ENCODE data around the gene SOX30.
A peak's percentile ranks its signal among the peaks of the same experiment; 100 is the strongest.

SOX30 gene

GRCh38 chr5:157669701-157670097 is 17.5 kb upstream of the SOX30 start:
- 0 out of 22 replicates have a peak overlapping the region, but pooled peaks of 1 of the 11 experiments have one; percentile 81 for H3K27ac ChIP-seq
- TF ChIP-seq Cebpa-rat (IDR thresholded peaks at IDR 0.05) = no peak
- peaks cover 0 to 24% (median 8%) of the 10 kb centered on the region in 10 experiments; a peak in 11 of 20 replicates for H3K4me1 ChIP-seq
- no peaks in the 10 kb centered on the region for H4K20me1 ChIP-seq
- H3K4me2 ChIP-seq = peak overlapping the region in 2 of 11 experiments; percentile 74 to 77; a peak in 2 of 22 replicates
- H3K4me3 ChIP-seq = no peak overlapping the region
- H3K36me3 ChIP-seq = peaks cover 0 to 6% (median 0%) of the 10 kb centered on the region in 11 experiments; a peak in 2 of 22 replicates
- H3K9ac ChIP-seq = no peak overlapping the region
- H3K9me3 ChIP-seq (replicated peaks in 1 of 11) = peaks cover 12 to 33% (median 27%) of the 10 kb centered on the region in 11 experiments
- peaks cover 0 to 24% (median 19%) of the 10 kb centered on the region in 11 experiments; a peak in 18 of 22 replicates for H3K27me3 ChIP-seq

DNA sequence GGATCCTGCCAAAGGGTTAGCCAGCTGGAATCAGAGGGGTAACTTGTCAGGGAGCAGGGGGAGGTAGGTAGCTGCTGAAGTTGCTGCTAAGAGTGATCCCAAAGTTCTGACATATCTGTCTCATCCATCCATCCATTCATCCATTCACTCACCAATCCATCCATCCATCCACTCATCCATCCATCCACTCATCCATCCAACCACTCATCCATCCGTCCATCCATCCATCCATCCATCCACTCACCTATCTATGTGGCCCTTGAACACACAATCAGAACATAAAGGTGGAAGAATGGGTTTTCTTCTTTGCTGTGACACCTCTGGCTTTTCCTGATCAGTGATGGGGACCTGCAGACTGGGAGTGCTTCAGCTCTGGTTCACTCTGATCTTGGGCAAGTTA is 16.1 kb upstream of the SOX30 start:
- Histone ChIP-seq H3K4me2 (no peak overlapping the region), H3K4me3 (no peak overlapping the region), H3K4me1 (peaks cover 0 to 24% (median 8%) of the 10 kb centered on the region in 10 experiments; a peak in 11 of 20 replicates), H3K9ac (no peak overlapping the region), H3K36me3 (peaks cover 0 to 6% (median 0%) of the 10 kb centered on the region in 11 experiments; a peak in 2 of 22 replicates), H3K27ac (no peak overlapping the region), H3K9me3 (replicated peaks in 1 of 11) (peaks cover 12 to 37% (median 31%) of the 10 kb centered on the region in 11 experiments), H4K20me1 (no peaks in the 10 kb centered on the region), H3K27me3 (peaks cover 0 to 24% (median 19%) of the 10 kb centered on the region in 11 experiments; a peak in 18 of 22 replicates)
- TF ChIP-seq Cebpa-rat (IDR thresholded peaks at IDR 0.05) = no peak

DNA sequence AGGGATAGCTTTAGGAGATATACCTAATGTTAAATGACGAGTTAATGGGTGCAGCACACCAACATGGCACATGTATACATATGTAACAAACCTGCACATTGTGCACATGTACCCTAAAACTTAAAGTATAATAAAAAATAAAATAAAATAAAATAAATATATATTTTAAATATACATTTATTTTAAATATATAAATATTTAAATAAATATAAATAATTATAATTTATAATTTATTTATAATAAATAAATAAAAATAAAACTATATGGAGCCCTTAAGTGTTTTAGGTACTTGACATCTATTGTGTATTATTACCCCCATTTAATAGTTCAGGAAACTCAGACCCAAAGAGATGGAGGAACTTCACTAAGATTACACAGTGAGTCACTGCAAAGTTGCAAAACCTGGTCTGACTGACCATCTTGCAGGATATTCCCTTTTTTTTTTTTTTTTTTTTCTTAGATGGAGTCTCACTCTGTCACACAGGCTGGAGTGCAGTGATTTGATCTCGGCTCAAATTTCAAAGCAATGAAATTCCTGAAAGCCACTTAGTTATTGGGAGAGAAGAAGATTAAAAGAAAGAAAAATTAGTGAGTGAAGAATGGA is 13.3 kb upstream of the SOX30 start:
- no peak overlapping the region for H3K4me3 ChIP-seq
- no peak overlapping the region for H3K9ac ChIP-seq
- H3K27ac ChIP-seq = no peak overlapping the region
- no peaks in the 10 kb centered on the region for H4K20me1 ChIP-seq
- peaks cover 0 to 10% (median 6%) of the 10 kb centered on the region in 11 experiments; a peak in 13 of 22 replicates for H3K27me3 ChIP-seq
- H3K4me1 ChIP-seq = peaks cover 0 to 16% (median 5%) of the 10 kb centered on the region in 10 experiments; a peak in 12 of 20 replicates
- TF ChIP-seq Cebpa-rat (IDR thresholded peaks at IDR 0.05) = peak in 1 of 11 experiments; percentile 14; a peak in 1 of 22 replicates
- H3K9me3 ChIP-seq (replicated peaks in 1 of 11) = peaks cover 9 to 36% (median 24%) of the 10 kb centered on the region in 11 experiments; a peak in 21 of 22 replicates
- peak overlapping the region in 4 of 11 experiments; percentile 8 to 32 (median 18); a peak in 6 of 22 replicates for H3K4me2 ChIP-seq
- no peaks in the 10 kb centered on the region for H3K36me3 ChIP-seq

DNA sequence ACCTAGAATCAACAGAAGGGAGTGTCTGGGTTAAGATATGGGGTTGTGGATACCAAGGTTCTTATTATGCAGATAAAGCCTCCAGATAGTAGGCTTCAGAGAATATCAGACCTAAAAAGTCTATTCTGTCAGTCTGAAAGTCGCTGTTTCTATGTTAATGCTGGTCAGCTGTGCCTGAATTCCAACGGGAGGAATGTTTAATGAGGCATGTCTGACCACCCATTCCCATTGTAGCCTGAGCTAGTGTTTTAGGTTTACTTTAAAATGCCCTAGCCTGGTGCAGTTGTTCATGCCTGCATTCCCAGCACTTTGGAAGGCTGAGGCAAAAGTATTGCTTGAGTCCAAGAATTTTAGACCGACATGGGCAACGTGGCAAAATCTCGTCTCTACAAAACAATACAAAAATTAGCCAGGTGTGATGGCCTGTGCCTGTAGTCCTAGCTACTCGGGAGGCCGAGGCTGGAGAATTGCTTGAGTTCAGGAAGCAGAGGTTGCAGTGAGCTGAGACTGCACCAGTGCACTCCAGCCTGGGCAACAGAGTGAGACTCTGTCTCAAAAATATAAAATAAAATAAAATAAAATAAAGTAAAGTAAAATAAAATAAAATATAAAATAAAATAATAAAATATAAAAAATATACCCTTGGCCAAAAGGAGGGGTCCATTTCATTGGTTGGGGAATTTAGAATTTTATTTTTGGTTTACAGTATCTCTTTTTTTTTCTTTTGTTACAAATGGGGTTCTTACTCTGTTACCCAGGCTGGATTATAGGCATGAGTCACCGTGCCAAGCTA is 7.8 kb upstream of the SOX30 start:
- no peaks in the 10 kb centered on the region for H3K36me3 ChIP-seq
- no peaks in the 10 kb centered on the region for H3K27me3 ChIP-seq
- no peak overlapping the region for H3K9ac ChIP-seq
- no peak for TF ChIP-seq Cebpa-rat (IDR thresholded peaks at IDR 0.05)
- no peak overlapping the region for H3K27ac ChIP-seq
- H4K20me1 ChIP-seq = no peaks in the 10 kb centered on the region
- peaks cover 64 to 82% (median 76%) of the 10 kb centered on the region in 11 experiments for H3K9me3 ChIP-seq (replicated peaks in 1 of 11)
- H3K4me2 ChIP-seq = no peak overlapping the region
- H3K4me1 ChIP-seq = peaks cover 0 to 7% (median 0%) of the 10 kb centered on the region in 10 experiments; a peak in 5 of 20 replicates
- H3K4me3 ChIP-seq = no peak overlapping the region

DNA sequence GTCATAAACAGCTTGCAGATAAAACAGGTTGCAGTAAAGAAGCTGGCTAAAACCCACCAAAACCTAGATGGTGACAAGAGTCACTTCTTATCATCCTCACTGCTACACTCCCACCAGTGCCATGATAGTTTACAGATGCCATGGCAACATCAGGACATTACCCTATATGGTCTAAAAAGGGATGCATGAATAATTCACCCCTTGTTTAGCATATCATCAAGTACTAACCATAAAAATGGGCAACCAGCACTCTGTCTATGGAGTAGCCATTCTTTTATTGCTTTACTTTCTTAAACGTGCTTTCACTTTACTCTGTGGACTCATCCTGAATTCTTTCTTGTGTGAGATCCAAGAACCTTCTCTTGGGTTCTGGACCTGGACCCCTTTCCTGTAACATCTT is 6.7 kb upstream of the SOX30 start:
- Histone ChIP-seq H3K27me3 (no peaks in the 10 kb centered on the region), H3K4me2 (no peak overlapping the region), H3K27ac (no peak overlapping the region), H3K36me3 (no peaks in the 10 kb centered on the region), H3K9ac (no peak overlapping the region), H3K4me3 (no peak overlapping the region), H4K20me1 (no peaks in the 10 kb centered on the region), H3K9me3 (replicated peaks in 1 of 11) (peaks cover 76 to 90% (median 84%) of the 10 kb centered on the region in 11 experiments), H3K4me1 (peaks cover 0 to 7% (median 0%) of the 10 kb centered on the region in 10 experiments; a peak in 5 of 20 replicates)
- no peak for TF ChIP-seq Cebpa-rat (IDR thresholded peaks at IDR 0.05)

DNA sequence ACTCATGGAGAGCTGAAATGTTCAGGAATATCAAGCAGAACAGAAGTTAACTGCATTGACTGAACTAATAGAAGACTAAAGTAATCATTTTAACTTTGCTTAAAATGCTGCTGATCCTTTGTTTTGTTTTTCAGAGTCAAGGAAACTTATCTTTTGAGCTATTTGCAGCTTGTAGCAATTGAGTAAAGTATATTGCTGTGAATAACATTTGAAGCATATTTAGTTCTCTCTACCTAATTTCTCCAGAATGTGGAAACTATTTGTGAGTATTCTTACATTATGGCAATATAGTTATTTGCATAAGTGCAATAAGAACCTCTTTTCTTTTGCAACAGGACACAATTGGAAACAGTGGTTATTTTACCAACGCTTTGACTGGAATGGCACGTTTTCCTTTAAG is 5.3 kb upstream of the SOX30 start:
- Histone ChIP-seq H3K4me2 (no peak overlapping the region), H4K20me1 (no peaks in the 10 kb centered on the region), H3K27ac (no peak overlapping the region), H3K27me3 (no peaks in the 10 kb centered on the region), H3K4me1 (peaks cover 0 to 4% (median 0%) of the 10 kb centered on the region in 10 experiments; a peak in 4 of 20 replicates), H3K9ac (no peak overlapping the region), H3K4me3 (no peak overlapping the region), H3K36me3 (peaks cover 0 to 8% (median 0%) of the 10 kb centered on the region in 11 experiments; a peak in 2 of 22 replicates), H3K9me3 (replicated peaks in 1 of 11) (peaks cover 90 to 100% (median 96%) of the 10 kb centered on the region in 11 experiments)
- no peak for TF ChIP-seq Cebpa-rat (IDR thresholded peaks at IDR 0.05)

GRCh38 chr5:157651623-157652376 is 438 bp downstream of the SOX30 start:
- Histone ChIP-seq H4K20me1 (no peaks in the 10 kb centered on the region), H3K4me3 (peak overlapping the region in 1 of 10 experiments; percentile 35; a peak in 1 of 20 replicates), H3K9me3 (replicated peaks in 1 of 11) (peaks cover 60 to 64% (median 61%) of the 10 kb centered on the region in 11 experiments), H3K27ac (no peak overlapping the region), H3K9ac (no peak overlapping the region), H3K36me3 (peaks cover 0 to 9% (median 3%) of the 10 kb centered on the region in 11 experiments; a peak in 4 of 22 replicates), H3K27me3 (no peaks in the 10 kb centered on the region), H3K4me2 (no peak overlapping the region), H3K4me1 (peaks cover 0 to 6% (median 0%) of the 10 kb centered on the region in 10 experiments; a peak in 4 of 20 replicates)
- TF ChIP-seq Cebpa-rat (IDR thresholded peaks at IDR 0.05) = no peak

- Histone ChIP-seq H3K4me3 (no peak overlapping the region), H3K4me1 (peaks cover 0 to 6% (median 0%) of the 10 kb centered on the region in 10 experiments; a peak in 4 of 20 replicates), H4K20me1 (no peaks in the 10 kb centered on the region), H3K36me3 (peaks cover 0 to 9% (median 3%) of the 10 kb centered on the region in 11 experiments; a peak in 4 of 22 replicates), H3K4me2 (no peak overlapping the region), H3K27ac (no peak overlapping the region), H3K9ac (no peak overlapping the region), H3K27me3 (no peaks in the 10 kb centered on the region), H3K9me3 (replicated peaks in 1 of 11) (peaks cover 53 to 57% (median 54%) of the 10 kb centered on the region in 11 experiments)
- TF ChIP-seq Cebpa-rat (IDR thresholded peaks at IDR 0.05) = no peak
Measured at GRCh38 chr5:157650991-157651611, 1.1 kb downstream of the SOX30 start.
